DND-41 (cell line): ENCODE results near the gene TM9SF4.

Experiments
- CTCF ChIP-seq: IDR thresholded peaks from 2 replicates; pipeline ENCODE4 v1.5.1; 2012; ENCODE audit warnings: borderline replicate concordance, low read length, moderate library complexity, mild to moderate bottlenecking; ENCODE audit not compliant: poor library complexity, severe bottlenecking; ENCODE audit errors: extremely low read depth
- EZH2 ChIP-seq: IDR thresholded peaks from 3 replicates; pipeline ENCODE4 v1.6.1; 2012; ENCODE audit warnings: borderline replicate concordance, low read depth, mild to moderate bottlenecking, moderate library complexity, low read length, inconsistent platforms; ENCODE audit not compliant: severe bottlenecking

GRCh38 chr20:32201296-32201976, 91.9 kb downstream of the TM9SF4 start:
- TF ChIP-seq CTCF (no peak), EZH2 (no peak)
